Stimulated activated effector memory CD8-positive, alpha-beta T cell treated with anti-CD3 and anti-CD28 coated beads, Interleukin-12 subunit alpha, Interleukin-12 subunit beta, amount 100 ng/mL, for 72 hours (primary cell): ENCODE results near the gene MBTPS1.
A peak's percentile ranks its signal among the peaks of the same experiment; 100 is the strongest.

ENCODE experiments used
- ATAC-seq: fragments of 150-1000 bp; cut with Tn5 transposase; 2 replicates; pipeline ENCODE4 v1.10.0; 2021
- DNase-seq, 2 donors: peaks; one replicate each; pipeline ENCODE4 v3.0.0; 2021 to 2022; ENCODE audit warnings: low spot score in 2 of 2
- H3K27ac Mint-ChIP-seq: one replicate; pipeline ENCODE4 v1.8.0; 2022; ENCODE audit warnings: mild to moderate bottlenecking, mixed read lengths
- H3K36me3 Mint-ChIP-seq: one replicate; pipeline ENCODE4 v1.8.0; 2022; ENCODE audit warnings: mild to moderate bottlenecking, mixed read lengths
- H3K4me1 Mint-ChIP-seq: one replicate; pipeline ENCODE4 v1.8.0; 2022; ENCODE audit warnings: mixed read lengths
- H3K4me3 Mint-ChIP-seq: one replicate; pipeline ENCODE4 v1.8.0; 2022; ENCODE audit warnings: mild to moderate bottlenecking, mixed read lengths
- H3K9me3 Mint-ChIP-seq: one replicate; pipeline ENCODE4 v1.8.0; 2022; ENCODE audit warnings: mixed read lengths

The MBTPS1 gene

GRCh38 chr16:84093120-84093878 is 23.4 kb downstream of the MBTPS1 start:
- Mint-ChIP-seq H3K9me3 (no peaks in the 10 kb centered on the region), H3K4me3 (no peak overlapping the region), H3K27ac (no peak overlapping the region), H3K4me1 (peaks cover 12% of the 10 kb centered on the region), H3K36me3 (peaks cover 98% of the 10 kb centered on the region)
- DNase-seq (no peak), ATAC-seq (no peak)

- DNase-seq (no peak), ATAC-seq (no peak)
- Mint-ChIP-seq H3K27ac (no peak overlapping the region), H3K36me3 (peaks cover 98% of the 10 kb centered on the region), H3K4me1 (peaks cover 26% of the 10 kb centered on the region), H3K4me3 (no peak overlapping the region), H3K9me3 (no peaks in the 10 kb centered on the region)
These were observed 25.3 kb downstream of the MBTPS1 start for GRCh38 chr16:84091460-84091859.

GRCh38 chr16:84090211-84090610 is 26.5 kb downstream of the MBTPS1 start:
- no peak for DNase-seq
- Mint-ChIP-seq H3K4me3 (no peak overlapping the region), H3K4me1 (peaks cover 37% of the 10 kb centered on the region), H3K27ac (no peak overlapping the region), H3K9me3 (no peaks in the 10 kb centered on the region), H3K36me3 (peaks cover 94% of the 10 kb centered on the region)
- ATAC-seq, result no peak

DNA sequence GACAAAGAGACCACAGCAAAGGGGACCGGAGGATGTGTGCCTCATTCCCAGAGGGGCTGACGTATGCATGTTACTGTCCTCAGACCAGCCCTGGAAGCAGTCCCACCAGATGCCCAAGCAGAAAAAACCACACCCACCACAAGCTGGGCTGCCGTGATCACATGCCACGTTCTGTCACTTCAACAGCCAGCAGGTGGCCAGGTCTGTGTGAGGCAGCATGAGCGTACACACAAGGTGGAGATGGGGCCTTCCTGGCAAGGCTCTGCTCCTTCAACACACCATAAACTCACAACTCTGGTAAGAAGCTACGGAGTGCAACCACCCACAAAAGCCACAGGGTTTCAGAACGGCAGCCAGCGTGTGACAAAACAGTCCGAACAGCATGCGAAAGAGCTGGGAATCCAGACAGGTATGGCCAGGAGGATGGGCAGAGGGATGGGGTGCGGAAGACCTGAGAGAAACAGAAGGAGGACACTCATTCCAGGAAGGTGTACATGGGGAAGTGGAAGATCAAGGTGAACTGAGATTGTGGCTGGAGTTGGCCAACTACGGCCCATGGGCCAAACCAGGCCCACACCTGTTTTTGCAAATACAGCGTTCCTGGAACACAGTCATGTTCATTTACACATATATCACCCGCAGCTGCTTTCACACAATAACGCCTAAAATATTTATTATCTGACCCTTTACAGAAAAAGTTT is 27.9 kb downstream of the MBTPS1 start:
- Mint-ChIP-seq H3K9me3 (no peaks in the 10 kb centered on the region), H3K4me3 (no peak overlapping the region), H3K27ac (peak overlapping the region; percentile 20), H3K4me1 (peaks cover 43% of the 10 kb centered on the region), H3K36me3 (peaks cover 94% of the 10 kb centered on the region)
- peak in 1 of 2 donors; percentile 60 for DNase-seq
- ATAC-seq, result peak; percentile 81

DNA sequence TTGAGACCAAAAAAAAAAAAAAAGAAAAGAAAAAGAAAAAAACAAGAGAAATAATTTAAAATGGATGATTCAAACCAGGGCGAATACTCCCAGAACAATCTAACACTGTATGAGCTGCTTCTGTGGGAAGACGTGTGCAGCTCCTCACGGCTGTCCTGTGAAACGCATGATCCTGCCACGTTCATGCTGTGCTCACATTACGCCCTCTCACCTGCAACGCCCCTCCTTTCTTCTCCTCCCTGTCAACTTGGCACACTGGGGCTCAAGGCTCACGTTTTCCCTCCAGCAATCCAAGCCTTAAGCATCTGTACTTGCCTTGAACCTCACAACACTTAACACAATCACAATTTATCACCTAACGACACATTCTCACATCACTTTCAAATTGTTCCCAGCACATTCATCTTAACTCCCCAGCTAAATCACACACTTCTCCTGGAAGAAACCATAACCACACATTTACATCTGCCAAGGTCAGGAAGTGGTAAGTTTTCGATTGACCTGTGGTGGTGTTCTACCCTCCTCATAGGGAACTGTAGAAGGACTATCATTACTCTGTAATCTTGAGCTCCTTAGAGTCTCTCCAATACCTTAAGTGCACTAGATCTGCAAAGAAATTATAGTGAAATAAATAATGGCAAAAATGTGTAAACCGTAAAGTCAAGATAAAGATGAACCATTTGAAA is 29.1 kb downstream of the MBTPS1 start:
- ATAC-seq, result no peak
- H3K27ac Mint-ChIP-seq, result peak overlapping the region; percentile 20
- no peak overlapping the region for H3K4me3 Mint-ChIP-seq
- no peaks in the 10 kb centered on the region for H3K9me3 Mint-ChIP-seq
- H3K4me1 Mint-ChIP-seq, result peaks cover 43% of the 10 kb centered on the region
- H3K36me3 Mint-ChIP-seq, result peaks cover 94% of the 10 kb centered on the region
- DNase-seq, result no peak

DNA sequence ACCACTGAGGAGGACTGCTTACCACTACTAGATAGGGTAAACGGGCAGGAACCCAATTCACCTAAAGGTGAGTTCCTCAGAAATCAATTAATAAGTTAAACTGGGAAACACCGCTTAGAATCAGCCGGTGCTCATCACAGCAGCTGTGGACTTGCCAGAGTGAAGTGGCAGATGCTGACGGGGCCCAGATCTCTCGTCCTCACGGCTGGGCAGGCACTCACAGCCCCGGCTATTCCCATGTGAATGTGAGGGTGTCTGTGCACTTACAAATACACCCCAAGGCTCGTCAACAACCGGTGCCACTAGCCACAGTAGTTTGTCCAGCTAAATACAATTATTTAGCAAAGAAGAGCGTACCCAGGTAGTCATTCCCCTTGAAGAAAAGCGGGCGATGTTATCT is 29.7 kb downstream of the MBTPS1 start:
- Mint-ChIP-seq H3K36me3 (peaks cover 94% of the 10 kb centered on the region), H3K4me3 (no peak overlapping the region), H3K27ac (no peak overlapping the region), H3K9me3 (no peaks in the 10 kb centered on the region), H3K4me1 (peaks cover 43% of the 10 kb centered on the region)
- DNase-seq, result no peak
- ATAC-seq, result no peak

DNA sequence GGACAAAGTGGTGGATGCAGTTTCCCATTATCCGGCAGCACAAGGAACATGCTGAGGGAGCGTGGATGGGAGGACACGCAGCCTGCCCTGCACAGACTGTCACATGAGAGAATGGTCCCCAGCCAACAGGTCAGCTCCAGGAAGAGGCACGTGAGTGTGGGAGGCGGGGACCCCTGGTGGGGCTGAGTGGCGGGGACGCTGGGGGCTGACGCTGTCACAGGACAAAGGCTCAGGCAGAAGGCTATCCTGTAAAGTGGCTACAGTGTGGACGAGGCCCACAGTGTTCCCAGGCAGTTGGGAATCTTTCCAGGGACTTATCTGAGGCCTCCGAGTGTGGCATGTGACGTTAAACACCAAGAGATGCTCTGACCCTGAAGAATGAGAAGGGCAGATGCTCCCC is 30.4 kb downstream of the MBTPS1 start:
- no peak overlapping the region for H3K27ac Mint-ChIP-seq
- DNase-seq (no peak), ATAC-seq (no peak)
- H3K4me3 Mint-ChIP-seq, result no peak overlapping the region
- peaks cover 94% of the 10 kb centered on the region for H3K36me3 Mint-ChIP-seq
- H3K4me1 Mint-ChIP-seq, result peaks cover 43% of the 10 kb centered on the region
- H3K9me3 Mint-ChIP-seq, result no peaks in the 10 kb centered on the region

DNA sequence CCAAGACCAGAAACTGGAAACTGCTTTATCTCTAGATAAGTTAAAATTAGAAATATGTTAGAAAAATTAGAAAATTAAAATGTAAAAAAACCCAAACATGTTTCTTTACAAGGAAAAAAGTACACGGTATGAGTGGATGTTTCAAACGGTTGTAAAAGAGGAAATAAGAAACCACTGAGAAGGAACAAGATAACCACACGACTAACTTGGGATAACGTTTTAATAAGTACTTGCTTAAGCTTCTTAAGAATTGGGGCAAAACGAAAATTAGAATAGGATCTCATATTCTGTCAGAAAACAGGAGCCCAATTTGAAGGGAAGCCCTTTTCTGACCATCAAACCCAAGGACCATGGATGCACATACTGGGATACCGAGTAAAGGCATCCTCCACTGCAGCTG is 31.0 kb downstream of the MBTPS1 start:
- Mint-ChIP-seq H3K4me1 (peaks cover 43% of the 10 kb centered on the region), H3K36me3 (peaks cover 94% of the 10 kb centered on the region), H3K27ac (no peak overlapping the region), H3K9me3 (no peaks in the 10 kb centered on the region), H3K4me3 (no peak overlapping the region)
- ATAC-seq, result no peak
- DNase-seq, result no peak

DNA sequence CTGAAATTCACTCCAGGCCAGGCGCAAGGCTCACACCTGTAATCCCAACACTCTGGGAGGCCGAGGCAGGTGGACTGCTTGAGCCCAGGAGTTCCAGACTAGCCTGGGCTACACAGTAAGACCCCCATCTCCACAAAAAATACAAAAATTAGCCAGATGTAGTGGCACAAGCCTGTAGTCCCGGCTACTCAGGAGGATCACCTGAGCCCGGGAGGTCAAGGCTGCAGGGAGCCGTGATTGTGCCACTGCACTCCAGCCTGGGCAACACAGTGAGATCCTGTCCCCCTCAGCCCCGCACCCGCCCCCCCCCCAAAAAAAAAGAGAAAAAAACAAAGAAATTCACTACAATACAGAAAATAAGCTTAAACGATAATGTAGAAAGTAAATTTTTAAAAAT is 31.5 kb downstream of the MBTPS1 start:
- H3K9me3 Mint-ChIP-seq, result no peaks in the 10 kb centered on the region
- no peak overlapping the region for H3K27ac Mint-ChIP-seq
- peaks cover 94% of the 10 kb centered on the region for H3K36me3 Mint-ChIP-seq

DNA sequence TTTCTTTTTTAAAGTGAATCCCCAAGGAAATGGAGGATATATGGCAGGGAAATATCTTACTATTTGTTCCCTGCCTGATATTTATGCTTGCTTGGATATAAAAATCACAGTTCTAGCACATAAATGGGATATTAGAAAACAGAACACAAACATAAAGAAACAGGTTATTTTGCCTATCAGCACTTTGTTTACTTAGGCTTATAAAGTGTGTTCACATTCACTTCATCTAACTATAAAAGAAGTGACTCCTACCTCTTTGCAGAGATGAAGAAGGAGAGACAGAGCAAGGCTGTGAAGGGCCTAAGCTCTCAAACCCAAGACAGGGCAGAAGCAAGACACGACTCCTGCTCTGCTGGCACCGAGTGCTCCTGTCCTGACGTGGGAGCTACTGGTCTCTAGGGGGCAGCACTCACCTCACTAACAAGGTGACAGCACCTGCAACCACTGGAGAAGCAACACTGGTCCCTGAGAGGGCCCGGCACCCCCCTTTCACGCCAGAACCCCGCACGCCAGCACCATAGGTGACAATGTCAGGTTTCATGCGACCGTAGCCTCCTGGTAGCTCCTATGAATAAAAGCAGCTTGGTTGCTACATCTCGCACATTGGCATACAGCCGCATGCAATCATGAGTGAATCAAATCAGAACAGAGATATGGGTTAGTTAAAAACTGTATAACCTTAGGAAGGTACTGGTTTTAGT is 32.0 kb downstream of the MBTPS1 start:
- Mint-ChIP-seq H3K36me3 (peaks cover 94% of the 10 kb centered on the region), H3K4me3 (no peak overlapping the region), H3K4me1 (peaks cover 43% of the 10 kb centered on the region), H3K27ac (no peak overlapping the region), H3K9me3 (no peaks in the 10 kb centered on the region)
- peak; percentile 88 for ATAC-seq
- DNase-seq, result peak; percentile 43 to 76

More for the DNA sequence above, 31.5 kb downstream of the MBTPS1 start:
- DNase-seq (no peak), ATAC-seq (no peak)
- H3K4me1 Mint-ChIP-seq, result peaks cover 43% of the 10 kb centered on the region
- no peak overlapping the region for H3K4me3 Mint-ChIP-seq

GRCh38 chr16:84082835-84083569 is 33.7 kb downstream of the MBTPS1 start:
- Mint-ChIP-seq H3K4me1 (peaks cover 29% of the 10 kb centered on the region), H3K27ac (no peak overlapping the region), H3K4me3 (no peak overlapping the region), H3K36me3 (peaks cover 84% of the 10 kb centered on the region), H3K9me3 (no peaks in the 10 kb centered on the region)
- ATAC-seq (no peak), DNase-seq (no peak)

DNA sequence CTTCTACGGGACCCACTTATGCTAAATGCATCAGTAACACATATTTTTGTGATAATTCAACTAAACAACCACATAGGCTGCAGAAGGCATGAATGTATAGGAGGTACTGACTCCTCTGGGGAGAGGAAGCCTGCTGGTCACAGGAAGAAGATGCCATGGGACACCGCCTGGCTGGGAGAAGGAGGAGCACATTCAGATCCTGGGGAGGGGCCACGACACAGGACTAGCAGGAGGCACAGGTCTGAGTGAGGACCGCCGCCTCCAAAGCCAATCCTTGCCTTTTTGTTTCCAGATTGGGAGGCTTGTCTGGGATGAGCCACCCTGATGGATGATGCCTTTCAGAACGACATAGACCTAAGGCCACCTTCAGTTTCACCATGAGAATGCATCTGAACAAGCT is 34.6 kb downstream of the MBTPS1 start:
- Mint-ChIP-seq H3K4me1 (peaks cover 29% of the 10 kb centered on the region), H3K27ac (peak overlapping the region; percentile 37), H3K36me3 (peaks cover 84% of the 10 kb centered on the region), H3K9me3 (no peaks in the 10 kb centered on the region), H3K4me3 (no peak overlapping the region)
- ATAC-seq (no peak), DNase-seq (no peak)

DNA sequence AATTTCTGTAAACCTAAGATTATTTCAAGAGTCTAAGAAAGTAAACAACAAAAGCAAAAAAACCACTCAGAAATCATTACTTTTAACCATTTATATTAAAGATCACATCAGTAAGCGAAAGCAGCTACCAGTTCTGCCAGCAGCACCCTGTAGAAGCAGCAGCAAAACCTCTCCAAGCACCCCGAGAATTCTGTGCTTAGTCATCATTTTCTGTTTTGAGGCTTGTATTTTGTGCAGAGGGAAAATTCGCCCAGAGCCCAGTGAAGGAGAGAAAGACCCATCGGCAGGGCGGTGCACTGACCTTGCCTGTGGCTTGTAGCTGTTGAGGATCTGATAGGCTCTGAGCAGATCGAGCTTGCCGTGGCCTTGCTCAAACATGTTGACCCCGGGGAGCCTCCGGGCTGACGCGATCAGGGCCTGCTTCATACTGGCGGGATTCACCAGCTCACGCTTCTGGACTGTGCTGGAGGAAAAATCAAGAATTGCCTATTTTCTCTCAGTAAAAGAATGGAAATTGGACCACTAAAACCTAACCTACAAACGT is 35.2 kb downstream of the MBTPS1 start:
- Mint-ChIP-seq H3K9me3 (no peaks in the 10 kb centered on the region), H3K36me3 (peaks cover 84% of the 10 kb centered on the region), H3K4me1 (peaks cover 27% of the 10 kb centered on the region), H3K27ac (peak overlapping the region; percentile 37), H3K4me3 (no peak overlapping the region)
- DNase-seq, result no peak
- ATAC-seq, result no peak

DNA sequence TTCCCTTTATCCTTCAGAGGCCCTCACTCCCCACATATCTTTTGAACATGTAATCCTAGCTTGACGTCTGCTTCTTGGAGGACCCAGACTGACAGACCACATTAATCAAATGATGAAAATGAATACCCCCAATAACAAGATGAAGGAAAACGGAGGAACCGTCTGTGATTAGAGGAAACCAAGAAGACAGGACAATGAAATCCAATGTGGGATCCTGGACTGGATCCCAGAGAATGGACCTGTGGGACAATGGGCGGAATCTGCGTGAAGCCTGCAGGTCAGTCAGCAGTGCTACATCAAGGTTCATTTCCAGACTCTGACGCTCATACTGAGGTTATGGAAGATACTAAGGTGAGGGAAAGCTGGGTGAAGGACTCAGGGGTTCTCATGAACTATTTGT is 35.9 kb downstream of the MBTPS1 start:
- H3K9me3 Mint-ChIP-seq, result no peaks in the 10 kb centered on the region
- DNase-seq, result no peak
- no peak overlapping the region for H3K4me3 Mint-ChIP-seq
- H3K27ac Mint-ChIP-seq, result peak overlapping the region; percentile 5
- H3K4me1 Mint-ChIP-seq, result peaks cover 20% of the 10 kb centered on the region
- peaks cover 82% of the 10 kb centered on the region for H3K36me3 Mint-ChIP-seq
- no peak for ATAC-seq
